GM18867 (cell line): ENCODE measurements around the gene ANKRD10.
"Not testable (repeated sequence)": the region's sequence is repeated elsewhere in the genome, so short reads cannot be mapped to it uniquely, and the experiment has no call there.

ENCODE experiments used
- ATAC-seq: cut with Tn5 transposase; IDR thresholded peaks from one replicate; pipeline ENCODE4 v1.9.1; 2021; ENCODE audit warnings: mild to moderate bottlenecking, moderate library complexity; ENCODE audit not compliant: unreplicated experiment

Gene ANKRD10

GRCh38 chr13:110915057-110915873, at the start of gene ANKRD10:
TSS of gene ANKRD10 (minus strand) at chr13:110915069. CDS start at chr13:110914934, 135 bp downstream.
- peak; percentile 76 for ATAC-seq

- no peak for ATAC-seq
Measured at GRCh38 chr13:110964229-110965037, 49.6 kb upstream of the ANKRD10 start.

- ATAC-seq = no peak
Measured at GRCh38 chr13:110963554-110963970, 48.7 kb upstream of the ANKRD10 start.

- no peak for ATAC-seq
Measured at GRCh38 chr13:110961959-110962358, 47.1 kb upstream of the ANKRD10 start.

- ATAC-seq = no peak
Measured at GRCh38 chr13:110960204-110960603, 45.3 kb upstream of the ANKRD10 start.

- no peak for ATAC-seq
Measured at GRCh38 chr13:110957931-110958330, 43.1 kb upstream of the ANKRD10 start.

- ATAC-seq = no peak
Measured at GRCh38 chr13:110957181-110957884, 42.5 kb upstream of the ANKRD10 start.

GRCh38 chr13:110956216-110956615, 41.3 kb upstream of the ANKRD10 start:
- not testable (repeated sequence) for ATAC-seq

- not testable (repeated sequence) for ATAC-seq
Measured at GRCh38 chr13:110955608-110956007, 40.7 kb upstream of the ANKRD10 start.

GRCh38 chr13:110955072-110955503, 40.2 kb upstream of the ANKRD10 start:
- ATAC-seq = not testable (repeated sequence)

GRCh38 chr13:110954533-110954920, 39.7 kb upstream of the ANKRD10 start:
- ATAC-seq = not testable (repeated sequence)

- no peak for ATAC-seq
Measured at GRCh38 chr13:110953833-110954532, 39.1 kb upstream of the ANKRD10 start.

GRCh38 chr13:110953416-110953815, 38.5 kb upstream of the ANKRD10 start:
- ATAC-seq = no peak

- peak; percentile 68 for ATAC-seq
Measured at GRCh38 chr13:110952135-110952534, 37.3 kb upstream of the ANKRD10 start.

- no peak for ATAC-seq
Measured at GRCh38 chr13:110950819-110951570, 36.1 kb upstream of the ANKRD10 start.

GRCh38 chr13:110950356-110950755, 35.5 kb upstream of the ANKRD10 start:
- ATAC-seq = no peak

GRCh38 chr13:110949628-110950027, 34.8 kb upstream of the ANKRD10 start:
- no peak for ATAC-seq

- ATAC-seq = no peak
Measured at GRCh38 chr13:110949116-110949515, 34.2 kb upstream of the ANKRD10 start.

- not testable (repeated sequence) for ATAC-seq
Measured at GRCh38 chr13:110947338-110947737, 32.5 kb upstream of the ANKRD10 start.
